Activated T-cell treated with anti-CD3 and anti-CD28 coated beads for 48 hours (primary cell): ENCODE measurements around the gene ITGB5.

Experiments
- DNase-seq: peaks from one replicate; pipeline ENCODE4 v3.0.0-alpha.2; 2020; ENCODE audit warnings: low read depth

Gene ITGB5, protein sequence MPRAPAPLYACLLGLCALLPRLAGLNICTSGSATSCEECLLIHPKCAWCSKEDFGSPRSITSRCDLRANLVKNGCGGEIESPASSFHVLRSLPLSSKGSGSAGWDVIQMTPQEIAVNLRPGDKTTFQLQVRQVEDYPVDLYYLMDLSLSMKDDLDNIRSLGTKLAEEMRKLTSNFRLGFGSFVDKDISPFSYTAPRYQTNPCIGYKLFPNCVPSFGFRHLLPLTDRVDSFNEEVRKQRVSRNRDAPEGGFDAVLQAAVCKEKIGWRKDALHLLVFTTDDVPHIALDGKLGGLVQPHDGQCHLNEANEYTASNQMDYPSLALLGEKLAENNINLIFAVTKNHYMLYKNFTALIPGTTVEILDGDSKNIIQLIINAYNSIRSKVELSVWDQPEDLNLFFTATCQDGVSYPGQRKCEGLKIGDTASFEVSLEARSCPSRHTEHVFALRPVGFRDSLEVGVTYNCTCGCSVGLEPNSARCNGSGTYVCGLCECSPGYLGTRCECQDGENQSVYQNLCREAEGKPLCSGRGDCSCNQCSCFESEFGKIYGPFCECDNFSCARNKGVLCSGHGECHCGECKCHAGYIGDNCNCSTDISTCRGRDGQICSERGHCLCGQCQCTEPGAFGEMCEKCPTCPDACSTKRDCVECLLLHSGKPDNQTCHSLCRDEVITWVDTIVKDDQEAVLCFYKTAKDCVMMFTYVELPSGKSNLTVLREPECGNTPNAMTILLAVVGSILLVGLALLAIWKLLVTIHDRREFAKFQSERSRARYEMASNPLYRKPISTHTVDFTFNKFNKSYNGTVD

GRCh38 chr3:124887177-124887931 lies at the start of gene ITGB5:
TSS of gene ITGB5 (minus strand) at chr3:124887365. CDS start at chr3:124887000, 365 bp downstream.
- DNase-seq = peak; percentile 30

DNA sequence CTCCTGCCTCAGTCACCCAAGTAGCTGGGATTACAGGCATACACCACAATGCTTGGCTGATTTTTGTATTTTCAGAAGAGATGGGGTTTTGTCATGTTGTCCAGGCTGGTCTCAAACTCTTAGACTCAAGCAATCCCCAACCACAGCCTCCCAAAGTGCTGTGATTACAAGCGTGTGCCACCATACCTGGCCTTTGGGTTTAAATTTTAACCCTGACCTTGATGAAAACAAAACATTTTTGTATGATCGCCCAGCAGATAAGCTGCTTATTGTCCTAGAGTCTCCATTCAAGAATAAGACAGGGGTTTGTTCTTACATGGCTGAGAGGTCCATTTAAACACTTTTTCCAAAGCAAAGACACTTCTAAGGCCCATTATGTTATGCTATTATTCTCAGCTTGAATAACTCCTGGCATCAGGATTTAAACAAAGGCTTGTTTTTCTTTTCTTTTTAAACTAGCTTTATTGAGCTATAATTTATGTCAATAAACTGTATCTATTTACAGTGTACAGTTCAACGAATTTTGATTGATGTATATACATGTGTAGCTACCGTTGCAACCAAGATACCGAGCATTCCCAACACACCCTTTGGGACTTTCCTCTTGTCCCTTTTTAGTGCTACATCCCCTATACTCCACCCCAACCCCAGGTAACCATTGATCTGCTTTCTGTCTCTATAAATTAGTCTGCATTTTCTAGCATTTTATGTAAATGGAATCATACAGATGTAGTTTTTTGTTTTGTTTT lies 48.8 kb upstream of the ITGB5 start:
- no peak for DNase-seq

DNA sequence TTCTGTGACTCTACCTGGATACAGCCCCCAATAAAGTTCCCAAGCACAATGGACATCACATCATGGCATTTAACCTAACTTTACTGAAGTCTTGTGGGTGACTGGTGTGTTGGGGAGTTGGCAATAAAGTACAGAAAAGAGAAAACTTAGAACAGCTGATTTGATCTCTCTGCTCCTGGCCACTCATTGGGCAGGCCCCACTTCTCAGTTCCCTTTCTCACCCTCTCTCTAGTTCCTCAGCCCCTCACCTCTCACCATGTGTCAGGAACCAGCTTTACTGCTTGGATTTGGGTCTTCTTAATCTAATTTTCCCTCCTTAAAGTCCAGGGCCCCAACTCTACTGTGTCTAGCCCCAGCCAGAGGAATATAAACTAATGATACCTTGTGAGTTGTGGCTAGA lies 48.1 kb upstream of the ITGB5 start:
- no peak for DNase-seq

DNA sequence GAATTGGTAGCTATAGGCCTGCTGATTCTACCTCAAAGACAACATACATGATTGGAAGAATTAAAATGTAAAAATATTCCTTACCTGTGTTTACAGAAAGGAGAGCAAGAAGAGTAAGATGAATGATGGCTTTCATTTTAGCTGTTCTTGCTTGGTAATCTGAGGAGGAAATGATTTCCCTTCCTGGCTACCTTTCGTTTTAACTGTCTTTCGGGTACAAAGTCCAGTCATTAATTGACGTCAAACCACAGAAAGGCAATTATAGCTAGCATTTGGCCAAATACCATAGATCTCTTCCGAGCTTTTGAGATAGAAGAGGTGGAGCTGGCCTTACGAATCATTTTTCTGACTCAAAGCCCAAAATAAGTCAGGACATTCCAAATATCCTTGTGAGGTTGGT lies 47.4 kb upstream of the ITGB5 start, which contains the start of gene MUC13:
Gene MUC13 (minus strand): TSS at position 175 of the 400 bp plus-strand sequence. CDS start 39 bp downstream, at position 136.
- no peak for DNase-seq

GRCh38 chr3:124928333-124929202 lies 41.4 kb upstream of the ITGB5 start:
- DNase-seq = peak; percentile 31

GRCh38 chr3:124927574-124928045 lies 40.4 kb upstream of the ITGB5 start:
- no peak for DNase-seq

DNA sequence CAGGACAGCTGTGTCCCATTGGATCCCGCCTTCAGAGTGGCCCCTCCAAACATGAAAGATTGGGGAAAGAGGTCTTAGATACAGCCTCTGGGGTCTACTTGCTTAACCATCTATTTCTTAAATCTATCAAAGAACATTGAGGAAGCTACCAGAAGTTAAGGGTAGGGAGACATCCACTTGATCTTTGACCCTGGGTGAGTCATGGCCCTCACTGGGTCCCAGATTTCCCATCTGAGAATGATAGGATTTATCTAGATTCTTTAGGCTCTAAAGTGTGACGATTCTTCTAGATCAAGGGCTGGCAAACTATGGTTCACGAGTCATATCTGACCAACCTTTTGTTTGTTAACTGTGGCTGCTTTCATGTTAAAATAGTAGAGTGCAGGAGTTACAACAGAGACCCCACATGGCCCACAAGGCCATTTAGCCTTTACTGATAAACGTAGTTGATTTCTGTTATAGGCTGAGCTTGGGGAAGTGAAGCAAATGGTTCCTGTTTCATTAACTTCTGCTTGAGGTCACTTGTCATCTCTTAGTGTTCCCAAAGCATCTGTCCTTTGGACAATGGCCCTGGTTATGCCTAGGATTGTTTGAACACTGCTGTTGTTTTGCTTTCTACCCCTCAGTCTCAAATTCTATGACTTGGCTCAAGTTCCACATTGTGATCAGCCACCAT lies 39.4 kb upstream of the ITGB5 start:
- no peak for DNase-seq

- no peak for DNase-seq
Measured at GRCh38 chr3:124924741-124925140, 37.6 kb upstream of the ITGB5 start.

DNA sequence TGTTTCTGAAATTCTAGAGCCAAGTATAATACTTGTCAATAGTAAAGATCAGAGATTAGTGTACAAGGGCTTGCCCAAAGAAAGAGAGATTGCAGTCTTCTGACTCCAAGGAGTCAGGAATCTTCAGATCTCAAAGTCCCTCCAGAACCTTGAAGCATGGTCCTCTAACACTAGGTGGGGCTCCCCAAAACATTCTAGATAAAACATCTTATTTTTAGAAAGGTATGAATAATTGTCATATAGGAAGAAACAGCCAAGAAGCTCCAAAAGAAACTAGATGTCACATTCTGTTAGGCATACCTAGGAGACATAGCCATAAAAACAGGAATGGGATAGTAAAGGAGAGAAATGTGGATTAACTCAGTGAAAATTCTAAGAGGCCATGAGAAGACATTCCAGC lies 36.7 kb upstream of the ITGB5 start:
- DNase-seq = no peak

DNA sequence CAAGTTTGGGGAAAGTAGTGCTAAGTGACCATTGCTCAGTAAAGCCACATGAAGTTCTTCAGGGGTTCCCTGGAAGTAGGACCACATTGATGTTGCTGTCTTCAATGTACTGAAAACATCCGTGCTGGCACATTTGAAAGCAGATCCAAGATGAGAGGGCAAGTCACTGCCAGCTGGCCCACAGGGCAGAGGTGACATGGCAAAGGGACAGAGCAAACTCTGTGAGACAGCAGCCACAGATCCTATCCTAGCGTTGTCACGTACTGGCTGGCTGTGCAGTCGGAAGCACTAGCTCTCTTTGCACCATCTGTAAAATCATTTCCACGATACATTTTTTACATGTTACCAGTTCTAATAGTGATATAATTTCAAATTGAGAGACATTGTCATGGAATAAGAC lies 33.6 kb upstream of the ITGB5 start:
- DNase-seq = no peak

DNA sequence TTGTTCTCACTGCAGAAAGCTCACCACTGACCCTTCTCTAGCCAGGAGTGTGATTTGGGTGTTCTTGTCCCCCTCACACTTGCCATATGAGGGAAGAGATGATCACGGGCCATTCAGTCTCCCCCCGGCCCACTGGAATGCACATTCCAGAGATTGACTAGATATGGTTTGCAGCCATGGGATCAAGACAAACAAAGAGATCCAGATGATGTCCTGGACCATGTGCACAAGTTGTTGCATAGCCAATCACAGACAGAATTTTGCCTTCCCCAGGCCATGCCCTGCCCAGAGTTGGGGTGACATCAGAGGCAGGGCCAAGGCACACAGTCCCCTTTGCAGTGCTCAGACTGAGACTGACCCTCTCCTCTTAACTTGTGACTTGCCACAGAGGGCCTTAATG lies 32.6 kb upstream of the ITGB5 start:
- no peak for DNase-seq

GRCh38 chr3:124918524-124918923 lies 31.4 kb upstream of the ITGB5 start:
- DNase-seq = no peak

GRCh38 chr3:124916837-124917409 lies 29.8 kb upstream of the ITGB5 start:
- DNase-seq = no peak

GRCh38 chr3:124915254-124915653 lies 28.1 kb upstream of the ITGB5 start:
- no peak for DNase-seq

DNA sequence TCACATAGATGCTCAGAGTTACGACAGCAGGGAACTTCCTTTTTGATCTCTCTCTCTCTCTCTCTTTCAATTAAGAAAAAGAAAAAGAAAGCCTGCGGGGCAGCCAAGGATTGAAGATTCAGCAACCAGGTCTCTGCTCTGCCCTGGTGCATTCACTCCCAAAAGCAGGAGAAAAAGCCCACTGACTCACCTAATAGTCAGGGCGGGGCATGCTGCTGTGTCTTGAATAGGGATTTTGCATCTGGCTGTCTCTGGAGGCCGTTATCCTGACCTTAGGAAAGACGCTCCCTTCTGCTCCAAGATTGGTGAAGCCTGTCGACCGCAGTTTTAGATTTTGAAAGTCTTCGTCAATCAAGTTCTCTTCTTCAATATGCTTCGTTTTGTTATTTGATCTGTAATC lies 20.8 kb upstream of the ITGB5 start:
- no peak for DNase-seq

- no peak for DNase-seq
Measured at GRCh38 chr3:124904835-124905492, 17.8 kb upstream of the ITGB5 start.

- no peak for DNase-seq
Measured at GRCh38 chr3:124903896-124904834, 17.0 kb upstream of the ITGB5 start.
